HG03159 (cell line): Measurements from ENCODE around the gene SKAP1.

Experiments used
- ATAC-seq: cut with Tn5 transposase; IDR thresholded peaks from one replicate; pipeline ENCODE4 v1.9.1; 2021; ENCODE audit warnings: mild to moderate bottlenecking, moderate library complexity; ENCODE audit not compliant: unreplicated experiment

Gene SKAP1

DNA sequence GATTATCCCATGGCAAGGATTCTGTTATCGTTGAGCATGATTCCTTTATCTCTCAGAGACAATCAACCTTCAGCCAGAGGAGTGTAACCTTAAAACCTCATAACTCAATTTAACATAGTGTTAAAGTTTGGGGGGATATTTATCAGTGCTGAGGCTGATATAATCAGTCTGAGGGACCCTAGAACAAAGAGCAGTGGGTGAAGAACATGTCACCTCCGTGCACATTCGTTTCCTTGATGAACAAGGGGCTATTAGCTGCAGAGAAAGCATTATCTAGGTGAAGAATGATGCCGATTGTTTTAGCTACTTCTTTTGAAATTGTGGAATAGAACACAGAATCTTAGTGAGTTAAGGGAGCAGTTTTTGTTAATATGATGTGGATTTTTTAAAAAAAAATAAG, 99.1 kb downstream of the SKAP1 start:
- ATAC-seq: no peak

DNA sequence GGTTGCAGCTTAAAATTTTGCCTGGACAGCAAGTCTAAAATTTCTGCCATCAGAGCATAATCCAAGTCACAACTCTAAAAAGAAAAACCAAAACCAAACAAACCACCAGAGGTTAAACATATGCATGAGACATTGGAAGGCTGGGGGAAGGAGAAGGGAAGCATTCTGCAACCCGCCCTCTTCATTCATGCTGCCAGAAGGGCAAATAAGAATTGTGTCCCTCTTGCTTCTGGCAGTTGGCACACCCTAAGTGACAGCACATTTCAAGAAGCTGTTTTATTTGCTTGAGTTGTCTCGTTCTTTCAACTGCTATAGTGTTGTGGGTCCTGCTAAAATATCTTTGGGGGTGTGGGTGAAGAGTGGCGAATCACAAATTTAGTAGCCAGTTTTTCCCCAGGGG, 99.6 kb downstream of the SKAP1 start:
- no peak for ATAC-seq

DNA sequence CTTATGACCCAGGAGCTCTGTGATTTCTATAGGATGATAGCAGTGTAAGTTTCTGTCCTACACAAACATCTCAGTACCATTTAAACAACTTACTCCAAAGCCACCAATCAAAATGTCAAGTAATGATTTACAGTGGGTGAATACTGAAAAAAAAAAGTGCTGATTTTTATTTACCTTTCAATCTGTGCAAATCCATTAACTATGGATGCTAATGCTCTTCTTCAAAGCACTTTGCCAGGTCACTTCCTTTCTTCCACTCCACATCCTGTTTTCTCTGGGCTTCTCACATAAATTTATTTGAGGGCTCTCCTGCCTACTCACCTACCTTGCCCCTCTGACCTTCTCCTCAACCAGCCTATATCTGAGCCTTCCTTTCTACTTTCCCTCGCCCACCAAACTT, 101.6 kb downstream of the SKAP1 start:
- ATAC-seq: no peak

DNA sequence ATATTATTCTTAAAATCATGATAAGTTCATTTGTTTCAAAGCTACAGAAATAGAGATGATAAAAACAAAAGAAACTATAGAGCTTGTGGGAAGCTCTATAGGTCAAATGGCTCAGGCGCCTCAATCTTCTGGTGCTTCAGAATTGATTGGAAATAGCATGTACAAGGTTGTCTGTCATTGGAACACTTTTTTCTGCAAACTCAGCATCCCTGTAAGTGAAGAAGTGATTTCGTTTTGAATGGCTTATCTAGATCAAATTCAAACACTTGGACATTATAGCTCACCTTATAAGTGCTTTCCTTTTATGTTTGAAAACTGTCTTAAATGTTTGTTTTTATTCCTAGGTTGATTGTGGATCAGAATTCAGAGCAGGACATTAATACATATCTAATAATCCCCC, 103.7 kb downstream of the SKAP1 start:
- no peak for ATAC-seq

DNA sequence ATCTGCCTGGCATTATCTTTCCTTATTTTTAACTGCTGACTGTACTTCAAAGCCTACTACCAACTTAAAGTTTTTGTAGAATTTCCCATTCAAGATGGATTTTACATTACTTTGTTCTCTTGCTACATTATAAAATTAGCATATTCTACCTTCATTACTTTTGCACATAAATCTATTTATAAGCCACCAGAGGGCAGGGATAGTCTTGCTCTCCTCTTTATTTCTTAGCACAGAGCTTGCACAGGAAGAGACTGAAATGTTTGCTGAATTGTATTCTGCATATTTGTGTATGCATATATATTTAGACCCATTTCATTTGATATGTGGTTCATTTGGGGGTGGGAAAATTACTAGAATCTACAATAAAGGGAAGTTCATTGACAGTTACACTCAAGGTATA, 108.0 kb downstream of the SKAP1 start:
- ATAC-seq: no peak

DNA sequence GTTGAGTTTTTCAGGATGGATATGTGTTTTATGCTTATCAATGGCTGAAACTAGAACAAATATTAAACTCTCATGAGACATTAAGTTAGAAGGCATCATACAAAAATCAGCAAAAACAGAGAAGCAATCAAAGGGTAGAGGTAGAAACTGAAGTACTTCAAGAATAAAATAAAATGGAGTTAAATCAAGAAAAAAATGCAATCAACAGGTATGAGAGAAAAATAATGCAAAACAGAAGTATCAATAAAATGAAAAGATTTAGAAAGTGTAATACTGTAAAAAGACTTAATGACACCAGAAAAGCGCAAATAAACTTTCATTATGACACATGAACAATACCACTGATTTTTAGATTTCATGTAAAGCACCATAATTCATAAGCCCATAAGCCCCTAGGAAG, 112.3 kb downstream of the SKAP1 start:
- ATAC-seq: no peak

DNA sequence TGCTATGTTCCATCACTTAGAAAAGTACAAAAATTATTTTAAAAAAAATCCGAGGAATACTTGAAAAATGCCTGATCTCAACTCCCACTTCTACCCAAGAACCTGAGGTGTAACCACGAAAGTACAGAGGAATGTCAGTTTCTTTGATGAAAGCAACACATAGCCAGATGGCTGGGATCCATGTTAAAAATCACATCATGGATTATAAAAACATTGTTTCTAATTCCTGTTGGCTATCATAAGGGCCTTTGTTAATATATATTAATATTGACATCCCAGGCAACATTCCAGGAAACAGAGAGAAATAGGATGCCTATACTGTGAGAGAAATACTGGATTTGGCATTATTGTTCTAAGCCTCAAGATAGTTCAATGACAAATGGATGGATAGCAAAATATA, 115.3 kb downstream of the SKAP1 start:
- ATAC-seq: no peak

DNA sequence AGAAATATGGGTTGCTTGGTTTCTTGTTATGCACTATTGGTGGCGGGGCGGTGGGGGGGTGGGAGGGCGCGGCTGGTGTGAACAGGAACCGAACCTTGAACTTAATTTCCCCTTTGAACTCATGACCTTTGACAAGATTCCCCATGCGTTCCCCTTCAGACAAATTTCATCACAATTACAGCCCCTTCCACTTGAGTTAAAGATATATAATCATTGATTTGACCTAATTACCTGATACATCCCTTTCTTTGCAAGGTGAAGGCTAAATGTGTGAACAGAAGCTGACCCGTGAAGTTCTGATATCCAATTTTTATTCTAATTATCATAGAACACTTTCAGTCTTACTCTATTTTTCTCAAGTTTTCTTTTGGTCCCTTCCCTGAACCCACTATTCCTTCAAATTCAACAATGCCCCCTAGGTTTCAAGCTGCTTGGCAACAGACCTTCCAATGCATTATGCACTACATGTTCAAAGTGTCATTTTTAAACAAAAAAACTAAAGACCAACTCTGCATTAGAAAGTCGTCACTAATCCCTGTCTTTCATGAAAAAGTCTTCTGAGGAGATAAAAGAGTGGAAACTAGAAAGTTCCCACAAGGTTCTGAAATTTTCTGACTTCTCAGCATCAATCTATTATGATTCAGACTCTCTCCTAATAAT, 116.8 kb downstream of the SKAP1 start:
- ATAC-seq: no peak

DNA sequence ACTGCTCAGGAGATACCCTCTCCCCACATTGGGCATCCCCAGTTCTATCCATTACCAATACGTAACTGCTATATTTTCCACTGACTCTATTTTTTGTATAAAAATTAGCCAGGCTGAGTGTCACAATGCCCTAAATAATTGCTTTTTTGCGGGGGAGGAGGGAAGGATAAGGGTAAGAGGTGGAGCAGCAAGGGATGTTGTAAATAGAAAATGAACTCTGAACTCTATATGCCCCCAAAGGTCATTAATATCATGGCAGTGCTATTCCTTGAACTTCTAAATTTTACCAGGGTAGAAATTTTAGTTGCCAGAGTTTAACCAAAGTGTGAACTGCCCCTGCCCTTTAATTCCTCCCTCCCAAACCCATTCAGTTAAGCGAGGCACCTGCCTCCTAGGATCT, 118.7 kb downstream of the SKAP1 start:
- ATAC-seq: no peak

DNA sequence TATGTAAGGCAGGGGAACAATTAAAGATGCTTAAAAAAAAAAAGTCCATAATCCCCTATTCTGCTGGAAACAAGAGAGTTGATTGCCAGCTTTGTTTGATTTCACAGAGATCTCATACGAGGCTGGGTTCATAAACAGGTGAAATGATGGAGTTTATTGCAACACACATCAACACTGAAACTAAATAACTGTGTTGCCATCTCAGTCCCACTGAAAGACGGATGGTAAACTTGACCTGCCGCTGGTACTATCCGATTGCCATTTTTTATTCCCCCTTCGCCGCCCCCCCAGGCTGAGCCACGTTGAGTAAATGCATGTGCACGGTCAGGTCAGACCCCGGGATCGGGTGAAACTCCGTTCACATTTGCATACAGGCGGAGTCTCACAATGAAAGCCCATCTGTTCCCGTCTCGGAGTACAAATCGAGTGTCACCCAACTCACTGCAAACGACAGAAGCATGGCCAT, 119.2 kb downstream of the SKAP1 start:
- ATAC-seq: no peak

DNA sequence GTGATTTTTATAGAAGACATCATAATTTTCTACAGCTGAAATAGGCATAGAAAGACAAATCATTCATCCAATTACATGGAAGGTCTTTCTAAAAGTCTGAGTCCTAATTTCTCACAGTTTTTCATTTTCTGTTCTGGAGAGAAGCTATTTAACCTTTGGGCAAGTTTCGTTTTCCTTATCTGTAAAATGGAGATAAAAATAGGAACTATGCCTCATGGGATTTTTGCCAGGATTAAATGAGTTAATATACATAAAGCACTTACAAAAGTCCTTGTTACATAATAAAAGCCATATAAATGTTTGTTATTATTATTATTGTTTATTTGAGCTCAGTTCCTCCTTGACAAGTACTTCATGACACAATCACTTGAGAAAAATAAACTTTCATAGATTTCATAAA, 121.4 kb downstream of the SKAP1 start:
- no peak for ATAC-seq

DNA sequence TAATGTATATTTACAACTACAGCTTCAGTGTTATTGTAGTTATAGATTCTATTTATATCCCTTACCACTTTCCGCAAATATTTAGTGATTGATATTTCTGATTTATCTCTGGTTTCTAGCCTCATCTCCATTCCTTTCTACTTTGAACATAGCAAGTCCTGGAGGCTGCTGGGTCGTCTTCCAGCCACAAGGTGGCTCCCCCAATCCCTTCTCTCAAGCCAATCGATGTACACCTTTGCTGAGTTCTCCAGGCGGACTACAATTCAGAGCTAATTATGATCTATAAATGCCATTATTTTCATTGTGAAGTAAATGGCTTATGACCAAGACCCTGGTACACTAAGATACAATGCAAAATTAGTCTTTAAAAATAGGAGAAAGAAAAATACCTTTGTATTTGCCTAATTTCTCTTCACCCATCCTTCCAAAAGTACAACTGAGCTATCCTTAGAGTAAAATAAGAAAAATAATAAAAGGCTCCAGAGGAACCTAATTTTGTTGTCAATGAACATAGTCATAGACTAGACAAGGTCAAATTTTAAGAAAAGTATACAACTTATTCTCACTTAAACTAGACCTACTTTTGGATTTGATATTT, 122.1 kb downstream of the SKAP1 start:
- no peak for ATAC-seq

DNA sequence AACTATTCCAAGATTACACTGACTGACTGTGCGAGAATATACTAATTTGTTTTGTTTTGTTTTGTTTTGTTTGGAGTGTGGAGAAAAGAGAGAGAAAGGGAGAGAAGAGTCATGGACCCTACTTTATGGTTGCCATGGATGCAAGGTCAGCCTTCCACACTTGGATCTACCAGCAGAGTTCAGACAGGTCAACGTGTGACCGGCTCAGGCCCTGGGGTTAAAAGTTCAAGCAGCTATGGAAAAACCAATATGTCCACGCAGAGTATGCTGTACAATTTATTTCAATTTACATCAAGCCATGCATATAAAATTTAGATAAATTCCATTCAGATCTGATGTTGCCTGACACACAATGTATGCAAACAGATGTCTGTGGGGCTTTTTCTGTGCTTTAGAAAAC, 122.8 kb downstream of the SKAP1 start:
- ATAC-seq: no peak

DNA sequence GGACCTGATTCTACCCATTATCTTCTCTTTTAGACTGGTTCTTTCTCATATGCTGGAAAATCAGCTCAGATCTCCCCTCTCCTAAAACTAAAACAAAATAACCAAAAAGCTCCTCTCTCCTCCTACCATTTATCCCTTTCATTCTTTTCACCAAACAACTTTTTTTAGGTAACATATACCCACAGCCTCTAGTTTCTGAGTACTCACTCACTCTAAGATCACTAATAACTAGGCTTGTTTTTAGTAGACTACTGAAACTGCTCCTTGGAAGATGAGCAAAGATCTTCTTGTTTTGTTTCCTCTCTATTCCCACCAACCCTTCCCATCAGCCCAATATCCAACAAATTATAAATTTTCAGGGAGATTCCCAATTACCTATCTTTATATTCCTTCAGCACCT, 129.0 kb downstream of the SKAP1 start:
- ATAC-seq: no peak

DNA sequence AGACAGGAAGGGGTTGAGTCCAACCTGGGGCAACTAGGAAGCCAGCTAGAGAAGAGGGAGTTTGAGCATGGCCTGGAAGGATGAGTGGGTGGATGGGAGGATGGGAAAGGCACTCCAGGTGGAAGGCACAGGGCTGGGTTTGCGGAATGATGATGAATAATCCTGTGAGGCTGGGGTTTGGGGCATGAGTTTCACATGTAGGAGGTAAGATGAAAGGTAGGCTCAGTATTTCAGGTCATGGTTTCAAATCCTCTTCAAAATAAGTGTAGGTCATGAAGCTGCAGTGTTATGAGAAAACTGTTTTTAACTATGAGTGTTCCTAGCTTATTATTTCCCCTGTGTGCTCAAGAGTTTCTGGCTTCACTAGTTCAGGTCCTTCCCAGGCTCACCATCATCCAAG, 130.3 kb downstream of the SKAP1 start:
- no peak for ATAC-seq

DNA sequence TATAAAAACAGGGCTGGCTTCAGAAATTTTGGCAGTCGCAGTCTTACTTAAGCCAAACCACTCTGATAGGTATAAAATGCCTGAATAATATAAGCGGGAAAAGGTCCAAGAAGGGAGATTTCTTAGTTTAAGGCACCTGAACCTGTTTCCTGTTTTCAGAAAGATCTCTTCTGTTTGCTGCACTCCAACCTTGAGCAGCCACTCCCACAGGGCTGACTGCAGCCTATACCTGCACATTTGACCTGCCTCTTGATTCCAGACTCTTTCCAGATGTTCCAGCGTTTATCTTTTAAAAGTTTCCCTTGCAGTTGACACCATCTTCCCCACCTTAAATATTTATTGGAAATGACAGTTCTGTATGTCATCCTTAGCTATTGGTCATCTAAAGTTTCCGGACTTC, 132.2 kb downstream of the SKAP1 start:
- ATAC-seq: no peak

DNA sequence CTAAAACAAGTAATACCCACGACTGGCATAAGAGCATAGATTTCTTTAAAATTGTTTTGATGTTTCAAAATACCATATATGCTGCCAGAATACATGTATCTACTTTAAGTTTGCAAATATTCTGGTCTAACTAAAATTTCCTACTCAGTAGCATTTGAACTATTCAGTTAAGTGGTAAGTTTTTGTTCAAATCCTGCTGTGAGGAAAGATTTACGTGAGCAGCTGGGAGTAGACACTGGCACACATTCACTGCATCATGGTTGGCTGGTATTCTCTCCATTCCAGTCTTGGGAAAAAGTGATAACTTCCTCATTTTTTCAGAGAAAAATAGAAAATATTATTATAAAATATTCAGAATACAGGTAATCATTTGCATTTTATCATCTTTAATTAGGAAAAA, 133.6 kb downstream of the SKAP1 start:
- no peak for ATAC-seq

DNA sequence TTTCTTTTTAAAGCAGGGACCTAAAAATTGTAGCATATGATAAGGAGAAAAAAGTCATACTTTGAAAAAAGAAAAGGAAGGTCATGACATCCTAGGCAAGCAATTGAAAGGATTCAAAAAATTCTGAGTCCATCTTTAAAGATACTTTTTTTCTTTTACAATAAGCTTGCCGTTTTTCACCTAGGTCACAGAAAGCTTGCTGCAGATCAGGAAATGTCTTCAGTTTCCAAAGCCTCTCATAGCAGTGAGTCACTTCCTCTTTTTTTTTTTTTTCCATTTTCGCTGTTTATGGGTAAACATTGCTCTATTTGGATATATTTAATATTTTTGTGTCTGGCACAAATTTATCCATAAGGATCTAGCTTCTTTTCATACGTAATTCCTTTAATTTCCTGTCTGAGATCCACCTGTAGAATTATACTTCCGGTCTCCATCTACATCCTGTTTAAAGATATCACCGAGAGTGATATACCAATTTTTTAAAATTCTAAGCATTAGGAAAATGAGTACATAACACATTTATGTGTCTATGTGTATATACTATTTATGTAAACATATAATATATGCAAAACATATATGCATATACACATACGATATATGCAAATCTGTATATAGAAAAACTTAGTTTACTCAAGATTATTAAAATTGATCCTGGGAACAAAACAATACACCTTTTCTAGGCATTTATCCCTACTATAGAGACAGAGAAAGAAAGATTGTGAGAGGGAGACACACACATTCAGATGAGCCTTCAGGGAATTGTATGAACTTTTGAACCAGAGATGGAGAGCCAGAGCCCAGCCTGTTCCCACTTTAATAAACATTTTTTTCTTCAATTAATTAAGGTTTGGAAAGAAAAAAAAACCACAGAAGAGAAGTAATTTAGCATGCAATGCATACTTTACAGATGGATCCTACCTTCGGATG, 134.4 kb downstream of the SKAP1 start:
- no peak for ATAC-seq

DNA sequence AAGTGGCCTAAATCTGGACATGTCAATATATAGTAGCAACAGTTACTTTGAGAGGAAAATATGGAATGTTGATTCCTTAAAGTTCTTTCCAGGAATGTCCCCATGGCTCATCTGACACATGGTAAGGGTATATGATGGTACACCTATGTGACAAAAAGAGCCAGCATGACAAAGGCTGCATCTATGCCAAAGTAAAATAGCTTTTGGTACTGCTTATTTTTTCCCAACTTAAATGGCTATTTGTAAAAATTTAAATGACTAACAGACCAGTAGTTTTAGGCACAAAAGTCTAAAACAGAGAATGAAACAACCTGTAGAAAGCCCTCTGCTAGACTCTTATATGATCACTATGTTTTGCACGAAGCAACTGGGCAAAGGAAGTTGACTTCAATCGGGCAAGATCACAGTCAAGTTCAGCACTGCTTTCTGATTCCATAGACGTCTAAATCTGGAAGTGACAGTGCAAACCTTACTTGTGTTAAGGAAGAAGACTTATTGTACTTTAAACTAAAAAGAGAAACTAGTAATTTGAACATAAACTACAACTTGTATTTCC, 135.1 kb downstream of the SKAP1 start:
- no peak for ATAC-seq

DNA sequence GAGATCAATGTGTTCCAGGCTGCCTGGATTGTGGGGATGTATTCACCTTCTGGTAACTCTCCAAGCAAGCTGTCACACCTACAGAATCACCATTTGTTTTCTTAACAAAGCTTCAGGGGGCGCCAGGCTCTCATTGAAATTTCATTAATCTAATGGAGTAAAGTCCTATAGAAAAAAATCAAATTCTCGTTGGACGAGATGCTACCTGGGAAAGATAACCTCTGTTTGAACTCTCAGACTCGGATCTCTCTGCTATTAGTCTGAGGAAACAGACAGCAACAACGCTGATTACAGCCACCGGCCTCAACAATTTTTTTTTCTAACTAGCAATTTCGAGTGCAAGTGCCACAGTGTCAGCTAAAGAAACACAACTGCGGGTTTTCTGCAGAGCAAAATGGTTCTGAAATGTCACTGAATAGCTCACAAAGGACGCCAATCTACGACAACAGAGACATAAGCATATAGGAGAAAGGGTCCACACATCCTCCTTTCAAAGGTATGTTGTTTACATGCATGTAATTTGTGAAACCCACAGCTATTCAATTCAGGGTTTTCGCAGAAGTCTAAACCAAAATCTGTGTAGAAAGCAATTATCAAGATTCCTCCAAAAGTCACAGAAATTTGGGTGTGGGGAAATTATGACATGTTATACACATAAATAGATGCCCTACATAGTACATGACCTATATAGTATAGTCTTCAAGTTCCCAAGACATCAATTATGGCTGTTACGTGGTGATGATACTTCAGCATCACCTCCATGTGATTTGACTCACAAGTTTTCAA, 135.8 kb downstream of the SKAP1 start:
- ATAC-seq: no peak
